ENCODE data around the gene URB1.
A peak's percentile ranks its signal among the peaks of the same experiment; 100 is the strongest.
"Not testable (repeated sequence)": the region's sequence is repeated elsewhere in the genome, so short reads cannot be mapped to it uniquely, and the experiment has no call there.

URB1 gene

GRCh38 chr21:32406405-32406804 lies 13.6 kb upstream of the URB1 start:
- Mint-ChIP-seq H3K36me3 (ENCODE audit: low read depth) (no peaks in the 10 kb centered on the region), H3K9me3 (no peaks in the 10 kb centered on the region), H3K4me3 (no peak overlapping the region), H3K27ac (no peak overlapping the region), H3K27me3 (ENCODE audit: low read depth) (peaks cover 57% of the 10 kb centered on the region), H3K4me1 (no peaks in the 10 kb centered on the region)
- no peak for TF ChIP-seq CTCF (IDR thresholded peaks at IDR 0.05; ENCODE audit: unreplicated experiment in 3 of 3)

GRCh38 chr21:32403201-32403777 lies 10.5 kb upstream of the URB1 start:
- Mint-ChIP-seq H3K4me1 (no peaks in the 10 kb centered on the region), H3K36me3 (ENCODE audit: low read depth) (no peaks in the 10 kb centered on the region), H3K9me3 (no peaks in the 10 kb centered on the region), H3K27me3 (ENCODE audit: low read depth) (peaks cover 52% of the 10 kb centered on the region), H3K4me3 (no peak overlapping the region), H3K27ac (no peak overlapping the region)
- TF ChIP-seq CTCF (IDR thresholded peaks at IDR 0.05; ENCODE audit: unreplicated experiment in 3 of 3) = peak; percentile 58 to 77 (median 66)

GRCh38 chr21:32393677-32394001 lies 827 bp upstream of the URB1 start:
- H3K27ac Mint-ChIP-seq = no peak overlapping the region
- H3K4me3 Mint-ChIP-seq = peak overlapping the region; percentile 74 to 94 (median 86)
- TF ChIP-seq CTCF (IDR thresholded peaks at IDR 0.05; ENCODE audit: unreplicated experiment in 3 of 3) = no peak
- peaks cover 23% of the 10 kb centered on the region for H3K4me1 Mint-ChIP-seq
- peaks cover 14% of the 10 kb centered on the region for H3K9me3 Mint-ChIP-seq
- H3K27me3 Mint-ChIP-seq (ENCODE audit: low read depth) = peaks cover 16% of the 10 kb centered on the region
- H3K36me3 Mint-ChIP-seq (ENCODE audit: low read depth) = peaks cover 13% of the 10 kb centered on the region

GRCh38 chr21:32392299-32392879 lies 423 bp downstream of the URB1 start:
- Mint-ChIP-seq H3K4me3 (peak overlapping the region; percentile 86 to 94 (median 90)), H3K27me3 (ENCODE audit: low read depth) (peaks cover 10% of the 10 kb centered on the region), H3K9me3 (peaks cover 14% of the 10 kb centered on the region), H3K27ac (no peak overlapping the region), H3K36me3 (ENCODE audit: low read depth) (peaks cover 13% of the 10 kb centered on the region), H3K4me1 (peaks cover 23% of the 10 kb centered on the region)
- no peak for TF ChIP-seq CTCF (IDR thresholded peaks at IDR 0.05; ENCODE audit: unreplicated experiment in 3 of 3)

GRCh38 chr21:32391755-32392154 lies 1.1 kb downstream of the URB1 start:
- peaks cover 13% of the 10 kb centered on the region for H3K36me3 Mint-ChIP-seq (ENCODE audit: low read depth)
- peak overlapping the region; percentile 86 to 94 (median 90) for H3K4me3 Mint-ChIP-seq
- H3K9me3 Mint-ChIP-seq = peaks cover 14% of the 10 kb centered on the region
- no peak overlapping the region for H3K27ac Mint-ChIP-seq
- no peak for TF ChIP-seq CTCF (IDR thresholded peaks at IDR 0.05; ENCODE audit: unreplicated experiment in 3 of 3)
- H3K27me3 Mint-ChIP-seq (ENCODE audit: low read depth) = peaks cover 10% of the 10 kb centered on the region
- H3K4me1 Mint-ChIP-seq = peaks cover 23% of the 10 kb centered on the region

GRCh38 chr21:32390537-32391224 lies 2.1 kb downstream of the URB1 start:
- not testable (repeated sequence) for H3K4me3 Mint-ChIP-seq; H3K27me3 Mint-ChIP-seq (ENCODE audit: low read depth)

More at GRCh38 chr21:32390537-32391224, 2.1 kb downstream of the URB1 start:
- peaks cover 13% of the 10 kb centered on the region for H3K36me3 Mint-ChIP-seq (ENCODE audit: low read depth)
- peaks cover 23% of the 10 kb centered on the region for H3K4me1 Mint-ChIP-seq
- peaks cover 12% of the 10 kb centered on the region for H3K9me3 Mint-ChIP-seq
- H3K27ac Mint-ChIP-seq = not testable (repeated sequence)
